RPMI7951 (cell line): ENCODE data around the gene MKRN3. TPM values are rescaled to one million over a fixed set of nuclear protein-coding genes. Genes with fewer than 3 reads are reported as not detected.
"Not testable (repeated sequence)": the region's sequence is repeated elsewhere in the genome, so short reads cannot be mapped to it uniquely, and the experiment has no call there.

ENCODE experiments used
- DNase-seq: peaks from one replicate; pipeline ENCODE4 v3.0.0-alpha.2; 2012; ENCODE audit warnings: low read depth
- total RNA-seq: library from RNA; depleted of rRNA; stranded (reverse); fragments of >200 nt; shearing (Covaris generic); gene quantifications from 2 replicates; pipeline ENCODE4 v1.2.3, GENCODE V29; 2014; rRNA removed

Gene MKRN3
- total RNA-seq, 1 experiment from 2014 or later: 3.5 TPM

DNA sequence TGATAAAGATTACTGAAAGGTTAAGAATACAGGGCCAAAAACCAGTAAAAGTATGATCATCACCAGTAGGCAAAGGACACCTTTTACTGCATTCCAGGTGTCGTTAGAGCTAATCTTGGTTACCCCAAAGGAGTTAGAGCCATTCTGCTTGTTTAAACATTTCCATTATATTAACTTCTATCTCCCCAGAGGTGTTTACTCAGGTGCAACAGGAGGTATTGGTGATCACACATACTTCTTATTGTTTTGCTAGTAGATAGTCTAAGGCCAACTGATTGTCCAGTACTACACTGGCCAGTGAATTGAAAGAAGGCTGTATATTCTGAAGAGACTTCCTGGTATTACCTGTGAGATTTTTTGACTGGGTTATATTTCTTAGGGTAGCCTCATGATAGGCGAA is 22.8 kb downstream of the MKRN3 start:
- no peak for DNase-seq

DNA sequence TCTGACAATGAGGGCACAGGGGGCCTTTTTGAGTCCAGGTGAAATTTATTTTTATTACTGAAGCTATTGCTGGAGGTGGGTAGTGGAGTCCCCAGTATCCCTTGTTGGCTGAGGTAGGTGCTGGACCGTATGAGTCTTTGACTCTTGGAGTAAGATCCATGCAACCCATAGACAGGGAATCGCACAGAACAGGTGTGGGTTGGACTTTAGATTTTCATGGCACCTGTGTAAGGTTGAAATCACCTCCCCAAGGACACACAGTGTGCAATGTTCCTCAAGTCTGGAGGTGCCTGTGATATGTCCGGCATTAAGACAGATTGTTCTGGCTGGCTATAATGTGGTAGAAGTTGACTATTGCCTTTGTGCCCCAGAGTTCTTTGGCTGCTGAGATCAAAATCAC is 23.5 kb downstream of the MKRN3 start:
- DNase-seq: no peak

GRCh38 chr15:23594252-23594770 is 28.8 kb downstream of the MKRN3 start:
- no peak for DNase-seq

GRCh38 chr15:23595368-23595767 is 29.9 kb downstream of the MKRN3 start:
- no peak for DNase-seq

DNA sequence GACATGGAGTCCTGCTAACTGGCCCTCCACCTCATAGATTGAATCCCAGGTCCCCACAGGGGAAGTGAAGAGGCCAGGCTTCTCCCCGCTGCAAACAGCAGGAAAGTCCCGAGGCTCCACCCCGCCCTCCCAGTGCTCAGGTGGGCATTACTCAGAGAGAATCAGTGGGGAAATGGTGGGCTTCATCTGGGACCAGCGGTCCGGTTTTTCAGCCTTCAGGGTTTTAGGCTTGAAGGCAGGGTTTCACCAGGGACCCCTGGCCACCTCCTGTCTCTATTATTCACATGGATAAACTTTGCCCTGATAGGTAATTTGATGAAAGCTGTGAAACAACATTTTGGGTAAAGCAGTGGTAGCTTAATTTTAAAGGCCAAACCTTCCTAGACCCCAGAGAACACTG is 31.3 kb downstream of the MKRN3 start:
- no peak for DNase-seq

DNA sequence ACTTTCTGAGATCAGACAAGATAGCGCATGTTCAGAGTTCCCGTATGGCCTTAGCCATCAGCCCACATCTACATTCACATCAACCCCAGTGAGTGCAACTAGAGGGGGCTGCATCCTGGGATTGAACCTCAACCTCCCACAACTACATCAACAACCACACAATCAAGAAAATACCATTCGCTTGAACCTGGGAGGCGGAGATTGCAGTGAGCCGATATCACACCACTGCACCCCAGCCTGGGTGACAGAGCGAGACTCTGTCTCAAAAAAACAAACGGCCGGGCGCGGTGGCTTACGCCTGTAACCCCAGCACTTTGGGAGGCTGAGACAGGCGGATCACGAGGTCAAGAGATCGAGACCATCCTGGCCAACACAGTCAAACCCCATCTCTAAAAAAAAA is 31.8 kb downstream of the MKRN3 start:
- DNase-seq: not testable (repeated sequence)

GRCh38 chr15:23599053-23599452 is 33.6 kb downstream of the MKRN3 start:
- DNase-seq: no peak

- DNase-seq: no peak
Measured at GRCh38 chr15:23602124-23602523, 36.6 kb downstream of the MKRN3 start.

DNA sequence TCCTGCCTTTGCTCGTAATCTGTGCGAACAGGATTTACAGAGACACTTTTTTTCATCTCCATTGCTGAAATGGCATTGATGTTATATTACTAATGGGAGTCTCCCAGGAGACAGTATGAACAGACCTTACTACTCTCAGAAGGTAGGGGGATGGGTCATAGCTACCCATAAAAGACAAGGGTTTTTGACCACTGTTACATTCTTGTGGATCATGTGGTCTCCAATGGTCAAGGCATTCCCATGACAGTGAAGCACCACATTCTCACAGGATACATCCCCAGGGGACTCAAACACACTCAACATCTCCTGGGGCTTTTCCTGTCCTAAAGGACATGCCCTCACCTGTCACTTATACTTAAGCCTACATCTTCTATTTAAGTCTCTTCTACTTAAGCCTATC is 40.8 kb downstream of the MKRN3 start:
- DNase-seq: no peak

- DNase-seq: no peak
Measured at GRCh38 chr15:23616536-23616935, 51.1 kb downstream of the MKRN3 start.

Other genes with a start within 250 kb of the MKRN3 start
- gene GOLGA6L26, start 231.5 kb upstream of the MKRN3 start, total RNA-seq: not detected in 2 replicates
- 0.48 and 0.78 TPM in 2 replicates for gene GOLGA8S, start 210.9 kb upstream of the MKRN3 start, total RNA-seq
- gene GOLGA6L2, start 118.4 kb upstream of the MKRN3 start, total RNA-seq: not detected in 2 replicates
- gene MAGEL2, start 82.2 kb downstream of the MKRN3 start, total RNA-seq: not detected in 2 replicates
- gene NDN, start 121.6 kb downstream of the MKRN3 start, total RNA-seq: 24.0 and 30.2 TPM in 2 replicates